ENCODE data around the gene DDX46. TPM values are rescaled to one million over a fixed set of nuclear protein-coding genes. Genes with fewer than 3 reads are reported as not detected.
"Not testable (repeated sequence)": the region's sequence is repeated elsewhere in the genome, so short reads cannot be mapped to it uniquely, and the experiment has no call there.

Gene DDX46
- total RNA-seq, 1 donor = 29.8 TPM

DNA sequence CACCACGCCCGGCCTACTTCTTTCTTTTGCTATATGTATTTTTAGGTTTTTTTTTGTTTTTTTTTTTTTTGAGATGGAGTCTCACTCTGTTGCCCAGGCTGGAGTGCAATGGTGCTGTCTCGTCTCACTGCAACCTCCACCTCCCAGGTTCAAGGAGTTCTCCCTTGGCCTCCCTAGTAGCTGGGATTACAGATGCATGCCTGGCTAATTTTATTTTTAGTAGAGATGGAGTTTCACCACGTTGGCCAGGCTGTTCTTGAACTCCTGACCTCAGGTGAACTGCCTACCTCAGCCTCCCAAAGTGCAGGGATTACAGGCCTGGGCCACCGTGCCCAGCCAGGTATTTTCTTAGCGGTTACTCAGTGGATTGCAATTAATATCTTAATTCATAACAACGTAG lies 63.3 kb downstream of the DDX46 start:
- DNase-seq (ENCODE audit: low read depth) = no peak
- TF ChIP-seq, protein P1, sequence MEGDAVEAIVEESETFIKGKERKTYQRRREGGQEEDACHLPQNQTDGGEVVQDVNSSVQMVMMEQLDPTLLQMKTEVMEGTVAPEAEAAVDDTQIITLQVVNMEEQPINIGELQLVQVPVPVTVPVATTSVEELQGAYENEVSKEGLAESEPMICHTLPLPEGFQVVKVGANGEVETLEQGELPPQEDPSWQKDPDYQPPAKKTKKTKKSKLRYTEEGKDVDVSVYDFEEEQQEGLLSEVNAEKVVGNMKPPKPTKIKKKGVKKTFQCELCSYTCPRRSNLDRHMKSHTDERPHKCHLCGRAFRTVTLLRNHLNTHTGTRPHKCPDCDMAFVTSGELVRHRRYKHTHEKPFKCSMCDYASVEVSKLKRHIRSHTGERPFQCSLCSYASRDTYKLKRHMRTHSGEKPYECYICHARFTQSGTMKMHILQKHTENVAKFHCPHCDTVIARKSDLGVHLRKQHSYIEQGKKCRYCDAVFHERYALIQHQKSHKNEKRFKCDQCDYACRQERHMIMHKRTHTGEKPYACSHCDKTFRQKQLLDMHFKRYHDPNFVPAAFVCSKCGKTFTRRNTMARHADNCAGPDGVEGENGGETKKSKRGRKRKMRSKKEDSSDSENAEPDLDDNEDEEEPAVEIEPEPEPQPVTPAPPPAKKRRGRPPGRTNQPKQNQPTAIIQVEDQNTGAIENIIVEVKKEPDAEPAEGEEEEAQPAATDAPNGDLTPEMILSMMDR (IDR thresholded peaks at IDR 0.05; ENCODE audit: insufficient read depth, low read depth, low read length) = no peak
- H3K4me3 ChIP-seq (ENCODE audit: low read depth, low read length) = no peak overlapping the region

DNA sequence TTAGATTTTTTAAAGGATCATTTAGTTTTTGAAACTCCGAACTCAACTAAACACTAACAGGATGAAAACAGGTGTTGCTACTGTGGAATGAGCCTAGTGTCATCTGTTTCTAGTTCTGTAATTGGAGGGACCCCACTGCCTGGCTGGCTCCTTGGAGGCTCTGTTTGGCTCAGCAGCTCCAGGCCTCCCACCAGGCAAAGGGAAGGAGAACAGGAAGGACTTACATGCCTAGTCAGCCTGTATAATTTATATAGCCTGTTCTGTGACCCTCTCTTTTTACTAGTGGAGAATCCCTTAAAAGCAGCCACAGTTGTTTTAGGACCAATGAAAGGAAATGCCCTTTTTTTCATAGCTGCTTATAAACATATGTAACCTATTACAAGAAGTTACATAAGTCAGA lies 66.1 kb downstream of the DDX46 start:
- TF ChIP-seq, protein P1 (IDR thresholded peaks at IDR 0.05; ENCODE audit: insufficient read depth, low read depth, low read length) = no peak
- no peak overlapping the region for H3K4me3 ChIP-seq (ENCODE audit: low read depth, low read length)
- DNase-seq (ENCODE audit: low read depth) = no peak

DNA sequence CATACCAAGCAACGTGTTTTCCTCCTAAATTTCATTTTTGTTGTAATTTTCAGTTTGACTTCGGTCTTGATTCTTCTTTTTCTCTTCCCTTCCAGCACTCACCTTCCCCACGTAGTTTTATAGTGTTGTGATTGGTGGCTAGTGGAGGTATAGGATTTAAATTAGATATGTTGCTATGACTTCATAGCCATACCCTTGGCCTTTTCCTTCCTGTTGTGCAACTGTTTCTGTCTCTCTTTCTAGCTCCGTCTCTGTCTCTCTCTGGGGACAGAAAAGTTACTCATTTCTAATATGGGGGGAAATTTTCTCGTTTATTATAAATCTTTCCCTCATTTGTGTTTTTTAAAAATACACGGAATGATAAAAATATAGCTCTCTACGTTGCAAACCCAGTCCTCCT lies 66.6 kb downstream of the DDX46 start:
- no peak overlapping the region for H3K4me3 ChIP-seq (ENCODE audit: low read depth, low read length)
- TF ChIP-seq, protein P1 (IDR thresholded peaks at IDR 0.05; ENCODE audit: insufficient read depth, low read depth, low read length) = no peak

DNA sequence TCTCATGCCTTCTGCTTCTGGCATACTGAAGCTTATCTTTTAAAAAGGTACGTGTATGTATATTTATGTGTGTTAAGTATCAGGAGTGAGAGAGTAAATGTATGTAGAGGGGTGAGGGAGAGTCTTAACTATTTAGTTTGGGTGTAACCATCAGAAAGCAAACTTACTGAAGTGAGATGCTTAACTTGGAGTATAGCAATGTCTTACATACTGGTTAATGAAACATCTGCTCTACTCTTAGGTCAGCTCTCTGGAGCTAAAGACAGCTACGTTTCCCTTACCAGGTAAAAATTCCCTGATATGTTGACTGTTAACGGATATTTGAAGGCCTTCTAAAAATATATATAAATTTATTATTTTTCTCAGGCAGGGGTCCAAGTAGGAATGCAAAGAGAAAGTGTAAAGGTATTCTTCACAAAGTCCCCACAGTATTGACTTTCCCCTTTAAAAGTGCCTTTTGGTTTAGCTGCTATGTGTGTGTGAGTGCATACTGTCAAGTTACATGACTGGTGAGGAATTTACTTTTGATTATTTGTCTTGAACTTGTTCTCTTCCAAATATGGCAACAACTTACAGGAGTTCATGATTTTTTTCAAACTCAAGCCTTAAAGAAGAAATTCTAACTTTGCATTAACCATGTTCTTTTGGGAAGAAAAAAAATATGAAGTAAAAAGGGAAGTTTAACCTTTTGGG lies 74.9 kb downstream of the DDX46 start:
- no peak for DNase-seq (ENCODE audit: low read depth)
- H3K4me3 ChIP-seq (ENCODE audit: low read depth, low read length) = no peak overlapping the region
- TF ChIP-seq, protein P1 (IDR thresholded peaks at IDR 0.05; ENCODE audit: insufficient read depth, low read depth, low read length) = no peak

More for the DNA sequence above, 66.6 kb downstream of the DDX46 start:
- DNase-seq (ENCODE audit: low read depth) = no peak

DNA sequence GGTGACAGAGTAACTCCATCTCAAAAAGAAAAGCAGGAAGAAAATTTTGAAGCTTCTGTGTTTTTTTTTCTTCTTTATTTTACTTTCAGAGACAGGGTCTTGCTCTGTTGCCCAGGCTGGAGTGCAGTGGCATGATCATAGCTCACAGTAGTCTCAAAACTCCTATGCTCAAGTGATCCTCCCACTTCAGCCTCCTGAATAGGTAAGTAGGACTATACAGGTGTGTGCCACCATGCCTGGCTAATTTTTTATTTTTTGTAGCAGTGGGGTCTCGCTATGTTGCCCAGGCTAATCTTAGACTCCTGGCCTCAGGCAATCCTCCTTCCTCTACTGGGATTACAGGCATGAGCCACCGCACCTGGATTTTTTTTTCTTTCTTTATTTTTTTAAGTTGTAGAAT lies 77.0 kb downstream of the DDX46 start:
- TF ChIP-seq, protein P1 (IDR thresholded peaks at IDR 0.05; ENCODE audit: insufficient read depth, low read depth, low read length) = no peak
- no peak for DNase-seq (ENCODE audit: low read depth)
- H3K4me3 ChIP-seq (ENCODE audit: low read depth, low read length) = no peak overlapping the region

DNA sequence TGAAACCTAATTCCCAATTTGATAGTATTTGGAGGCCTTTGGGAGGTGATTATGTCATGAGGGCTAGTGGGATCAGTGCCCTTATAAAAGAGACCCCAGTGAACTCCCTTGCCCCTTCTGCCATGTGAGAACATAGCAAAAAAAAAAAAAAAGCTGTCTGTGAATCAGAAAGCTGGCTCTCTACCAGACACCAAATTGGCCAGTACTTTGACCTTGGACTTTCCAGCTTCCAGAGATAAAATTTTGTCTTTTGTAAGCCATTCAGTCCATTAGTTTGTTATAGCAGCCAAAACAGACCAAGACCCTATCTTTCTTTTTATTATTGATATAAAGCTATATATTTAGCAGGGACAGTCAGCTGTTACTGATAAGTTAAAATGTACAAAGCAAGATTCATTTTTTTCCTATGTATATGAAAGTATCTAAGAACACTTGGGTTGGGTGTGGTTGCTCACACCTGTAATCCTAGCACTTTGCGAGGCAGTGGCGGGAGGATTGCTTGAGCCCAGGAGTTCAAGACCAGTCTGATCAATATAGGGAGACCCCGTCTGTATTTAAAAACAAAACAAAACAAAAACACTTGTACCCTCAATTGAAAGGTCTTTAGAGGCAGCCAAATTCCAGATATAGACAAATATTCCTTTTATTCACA lies 79.1 kb downstream of the DDX46 start:
- no peak for DNase-seq (ENCODE audit: low read depth)
- no peak overlapping the region for H3K4me3 ChIP-seq (ENCODE audit: low read depth, low read length)
- TF ChIP-seq, protein P1 (IDR thresholded peaks at IDR 0.05; ENCODE audit: insufficient read depth, low read depth, low read length) = no peak

DNA sequence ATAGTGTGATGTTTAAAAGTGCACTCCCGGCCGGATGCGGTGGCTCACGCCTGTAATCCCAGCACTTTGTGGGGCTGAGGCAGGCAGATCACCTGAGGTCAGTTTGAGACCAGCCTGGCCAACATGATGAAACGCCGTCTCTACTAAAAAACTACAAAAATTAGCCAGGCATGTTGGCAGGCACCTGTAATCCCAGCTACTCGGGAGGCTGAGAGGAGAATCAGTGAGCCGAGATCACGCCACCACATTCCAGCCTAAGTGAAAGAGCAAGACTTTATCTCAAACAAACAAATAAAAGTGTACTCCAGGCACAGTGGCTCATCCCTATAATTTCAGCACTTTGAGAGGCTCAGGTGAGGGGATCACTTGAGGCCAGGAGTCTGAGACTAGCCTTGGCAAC lies 79.8 kb downstream of the DDX46 start:
- H3K4me3 ChIP-seq (ENCODE audit: low read depth, low read length); DNase-seq (ENCODE audit: low read depth): not testable (repeated sequence)

Measured in fibroblast of villous mesenchyme (primary cell).